Measurements from ENCODE around the gene BEND3. TPM values are rescaled to one million over a fixed set of nuclear protein-coding genes. Genes with fewer than 3 reads are reported as not detected.

The BEND3 gene
- total and polyA plus RNA-seq, 9 of the 15 experiments (the other 6 are each of a cell fraction or from before 2014, with no cell fraction given): 0.64 to 8.4 (median 3.3) TPM

DNA sequence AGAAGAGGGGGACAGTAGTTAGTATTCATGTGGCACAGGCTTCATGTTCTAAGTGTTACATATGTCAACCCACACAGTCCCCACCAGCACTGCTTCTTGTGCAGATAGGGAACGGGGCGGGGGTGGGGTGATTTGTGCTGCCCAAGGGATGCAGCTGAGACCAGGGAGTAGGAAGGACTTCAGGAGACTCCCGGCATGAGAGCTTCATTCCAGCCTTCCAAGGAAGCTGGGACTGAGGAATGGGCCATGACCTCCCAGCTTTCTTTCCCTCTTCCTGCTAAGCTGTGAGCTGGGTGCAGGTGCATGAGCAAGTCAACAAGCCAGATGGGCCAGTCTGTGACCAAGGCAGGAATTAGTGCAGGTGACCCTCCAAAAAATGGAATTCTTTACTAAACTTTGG lies 9.2 kb downstream of the BEND3 start:
- Histone ChIP-seq H3K79me2 (ENCODE audit: control insufficient read depth, insufficient read depth, low read length) (no peaks in the 10 kb centered on the region), H3K4me2 (ENCODE audit: insufficient read depth, low read length) (no peak overlapping the region), H3K9ac (ENCODE audit: insufficient read depth in 1 of 2, low read depth in 2 of 2, low read length in 2 of 2) (no peak overlapping the region), H3K27ac (ENCODE audit: extremely low read depth, low read depth, low read length) (no peak overlapping the region), H4K20me1 (replicated peaks; ENCODE audit: control insufficient read depth, insufficient read depth, low read length) (0 out of 2 replicates have a peak, but pooled peaks cover 4% of the 10 kb centered on the region), H3K27me3 (ENCODE audit: control insufficient read depth in 2 of 2, insufficient read depth in 2 of 2, low read length in 2 of 2) (no peaks in the 10 kb centered on the region), H3K4me1 (replicated peaks in 1 of 2; ENCODE audit: control insufficient read depth in 2 of 2, insufficient read depth in 2 of 2, low read length in 2 of 2) (peaks cover 6 to 10% of the 10 kb centered on the region in 2 experiments; a peak in 3 of 5 replicates), H3K36me3 (ENCODE audit: control insufficient read depth, insufficient read depth, low read length) (no peaks in the 10 kb centered on the region), H3K4me3 (no peak overlapping the region), H3K9me3 (replicated peaks; ENCODE audit: control insufficient read depth, insufficient read depth, low read depth, low read length) (no peaks in the 10 kb centered on the region), H2AFZ (ENCODE audit: low read depth, low read length) (no peak overlapping the region), H3K9me1 (ENCODE audit: control insufficient read depth, insufficient read depth, low read length) (no peaks in the 10 kb centered on the region)
- CTCF ChIA-PET (ENCODE audit: low intra/inter-chr PET ratio): no interaction called here
- no TSS peak for BruUV-seq (replicated peaks)
- no peak for FAIRE-seq
- 59% methylated on average over 3 of the region's 3 CpGs for WGBS (ENCODE audit: insufficient coverage, low coverage, missing lambda C conversion rate)
- DNase-seq (ENCODE audit: extremely low read depth in 1 of 4, low spot score in 3 of 4): no peak
- intact Hi-C loops (cut with micrococcal nuclease) (no loop called here), in situ Hi-C loops (cut with MboI) (no loop called here)
- ATAC-seq: peak; percentile 28; the same call in 1 of the 3 replicates
- POLR2A ChIA-PET: interaction anchor here (1.4 kb wide), 1 partner anchor 10 kb away, joined by 3 read pairs; no protein-coding TSS in a partner anchor
- TF ChIP-seq, protein P1, sequence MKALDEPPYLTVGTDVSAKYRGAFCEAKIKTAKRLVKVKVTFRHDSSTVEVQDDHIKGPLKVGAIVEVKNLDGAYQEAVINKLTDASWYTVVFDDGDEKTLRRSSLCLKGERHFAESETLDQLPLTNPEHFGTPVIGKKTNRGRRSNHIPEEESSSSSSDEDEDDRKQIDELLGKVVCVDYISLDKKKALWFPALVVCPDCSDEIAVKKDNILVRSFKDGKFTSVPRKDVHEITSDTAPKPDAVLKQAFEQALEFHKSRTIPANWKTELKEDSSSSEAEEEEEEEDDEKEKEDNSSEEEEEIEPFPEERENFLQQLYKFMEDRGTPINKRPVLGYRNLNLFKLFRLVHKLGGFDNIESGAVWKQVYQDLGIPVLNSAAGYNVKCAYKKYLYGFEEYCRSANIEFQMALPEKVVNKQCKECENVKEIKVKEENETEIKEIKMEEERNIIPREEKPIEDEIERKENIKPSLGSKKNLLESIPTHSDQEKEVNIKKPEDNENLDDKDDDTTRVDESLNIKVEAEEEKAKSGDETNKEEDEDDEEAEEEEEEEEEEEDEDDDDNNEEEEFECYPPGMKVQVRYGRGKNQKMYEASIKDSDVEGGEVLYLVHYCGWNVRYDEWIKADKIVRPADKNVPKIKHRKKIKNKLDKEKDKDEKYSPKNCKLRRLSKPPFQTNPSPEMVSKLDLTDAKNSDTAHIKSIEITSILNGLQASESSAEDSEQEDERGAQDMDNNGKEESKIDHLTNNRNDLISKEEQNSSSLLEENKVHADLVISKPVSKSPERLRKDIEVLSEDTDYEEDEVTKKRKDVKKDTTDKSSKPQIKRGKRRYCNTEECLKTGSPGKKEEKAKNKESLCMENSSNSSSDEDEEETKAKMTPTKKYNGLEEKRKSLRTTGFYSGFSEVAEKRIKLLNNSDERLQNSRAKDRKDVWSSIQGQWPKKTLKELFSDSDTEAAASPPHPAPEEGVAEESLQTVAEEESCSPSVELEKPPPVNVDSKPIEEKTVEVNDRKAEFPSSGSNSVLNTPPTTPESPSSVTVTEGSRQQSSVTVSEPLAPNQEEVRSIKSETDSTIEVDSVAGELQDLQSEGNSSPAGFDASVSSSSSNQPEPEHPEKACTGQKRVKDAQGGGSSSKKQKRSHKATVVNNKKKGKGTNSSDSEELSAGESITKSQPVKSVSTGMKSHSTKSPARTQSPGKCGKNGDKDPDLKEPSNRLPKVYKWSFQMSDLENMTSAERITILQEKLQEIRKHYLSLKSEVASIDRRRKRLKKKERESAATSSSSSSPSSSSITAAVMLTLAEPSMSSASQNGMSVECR (CRISPR knock-in tag; IDR thresholded peaks at IDR 0.05): no peak
- TF ChIP-seq HSF4 (CRISPR knock-in tag; IDR thresholded peaks at IDR 0.05; ENCODE audit: borderline replicate concordance): no peak
- no peak for TF ChIP-seq ZNF121 (CRISPR knock-in tag; conservative IDR thresholded peaks at IDR 0.05)
- TF ChIP-seq, protein P2, sequence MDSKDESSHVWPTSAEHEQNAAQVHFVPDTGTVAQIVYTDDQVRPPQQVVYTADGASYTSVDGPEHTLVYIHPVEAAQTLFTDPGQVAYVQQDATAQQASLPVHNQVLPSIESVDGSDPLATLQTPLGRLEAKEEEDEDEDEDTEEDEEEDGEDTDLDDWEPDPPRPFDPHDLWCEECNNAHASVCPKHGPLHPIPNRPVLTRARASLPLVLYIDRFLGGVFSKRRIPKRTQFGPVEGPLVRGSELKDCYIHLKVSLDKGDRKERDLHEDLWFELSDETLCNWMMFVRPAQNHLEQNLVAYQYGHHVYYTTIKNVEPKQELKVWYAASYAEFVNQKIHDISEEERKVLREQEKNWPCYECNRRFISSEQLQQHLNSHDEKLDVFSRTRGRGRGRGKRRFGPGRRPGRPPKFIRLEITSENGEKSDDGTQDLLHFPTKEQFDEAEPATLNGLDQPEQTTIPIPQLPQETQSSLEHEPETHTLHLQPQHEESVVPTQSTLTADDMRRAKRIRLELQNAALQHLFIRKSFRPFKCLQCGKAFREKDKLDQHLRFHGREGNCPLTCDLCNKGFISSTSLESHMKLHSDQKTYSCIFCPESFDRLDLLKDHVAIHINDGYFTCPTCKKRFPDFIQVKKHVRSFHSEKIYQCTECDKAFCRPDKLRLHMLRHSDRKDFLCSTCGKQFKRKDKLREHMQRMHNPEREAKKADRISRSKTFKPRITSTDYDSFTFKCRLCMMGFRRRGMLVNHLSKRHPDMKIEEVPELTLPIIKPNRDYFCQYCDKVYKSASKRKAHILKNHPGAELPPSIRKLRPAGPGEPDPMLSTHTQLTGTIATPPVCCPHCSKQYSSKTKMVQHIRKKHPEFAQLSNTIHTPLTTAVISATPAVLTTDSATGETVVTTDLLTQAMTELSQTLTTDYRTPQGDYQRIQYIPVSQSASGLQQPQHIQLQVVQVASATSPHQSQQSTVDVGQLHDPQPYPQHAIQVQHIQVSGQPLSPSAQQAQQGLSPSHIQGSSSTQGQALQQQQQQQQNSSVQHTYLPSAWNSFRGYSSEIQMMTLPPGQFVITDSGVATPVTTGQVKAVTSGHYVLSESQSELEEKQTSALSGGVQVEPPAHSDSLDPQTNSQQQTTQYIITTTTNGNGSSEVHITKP (IDR thresholded peaks at IDR 0.05; ENCODE audit: partially characterized antibody): no peak
- no peak for TF ChIP-seq ZNF347 (CRISPR knock-in tag; IDR thresholded peaks at IDR 0.05; ENCODE audit: low read depth)
- TF ChIP-seq ZNF133 (CRISPR knock-in tag; IDR thresholded peaks at IDR 0.05): no peak
- TF ChIP-seq, protein P3, sequence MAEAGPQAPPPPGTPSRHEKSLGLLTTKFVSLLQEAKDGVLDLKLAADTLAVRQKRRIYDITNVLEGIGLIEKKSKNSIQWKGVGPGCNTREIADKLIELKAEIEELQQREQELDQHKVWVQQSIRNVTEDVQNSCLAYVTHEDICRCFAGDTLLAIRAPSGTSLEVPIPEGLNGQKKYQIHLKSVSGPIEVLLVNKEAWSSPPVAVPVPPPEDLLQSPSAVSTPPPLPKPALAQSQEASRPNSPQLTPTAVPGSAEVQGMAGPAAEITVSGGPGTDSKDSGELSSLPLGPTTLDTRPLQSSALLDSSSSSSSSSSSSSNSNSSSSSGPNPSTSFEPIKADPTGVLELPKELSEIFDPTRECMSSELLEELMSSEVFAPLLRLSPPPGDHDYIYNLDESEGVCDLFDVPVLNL (CRISPR knock-in tag; IDR thresholded peaks at IDR 0.05; ENCODE audit: low read depth): no peak
- no peak for TF ChIP-seq U2AF1 (optimal IDR thresholded peaks at IDR 0.05; ENCODE audit: low read depth, low read length)
- no peak for TF ChIP-seq GTF2A2 (tag; IDR thresholded peaks at IDR 0.05)
- TF ChIP-seq PHF8 (IDR thresholded peaks at IDR 0.05; ENCODE audit: borderline replicate concordance, low read length): no peak
- TF ChIP-seq, protein P4, sequence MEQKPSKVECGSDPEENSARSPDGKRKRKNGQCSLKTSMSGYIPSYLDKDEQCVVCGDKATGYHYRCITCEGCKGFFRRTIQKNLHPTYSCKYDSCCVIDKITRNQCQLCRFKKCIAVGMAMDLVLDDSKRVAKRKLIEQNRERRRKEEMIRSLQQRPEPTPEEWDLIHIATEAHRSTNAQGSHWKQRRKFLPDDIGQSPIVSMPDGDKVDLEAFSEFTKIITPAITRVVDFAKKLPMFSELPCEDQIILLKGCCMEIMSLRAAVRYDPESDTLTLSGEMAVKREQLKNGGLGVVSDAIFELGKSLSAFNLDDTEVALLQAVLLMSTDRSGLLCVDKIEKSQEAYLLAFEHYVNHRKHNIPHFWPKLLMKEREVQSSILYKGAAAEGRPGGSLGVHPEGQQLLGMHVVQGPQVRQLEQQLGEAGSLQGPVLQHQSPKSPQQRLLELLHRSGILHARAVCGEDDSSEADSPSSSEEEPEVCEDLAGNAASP (IDR thresholded peaks at IDR 0.05): no peak
